MM.1S (cell line): ENCODE results near the gene ENC1.

Source experiments
- DNase-seq: peaks from one replicate; pipeline ENCODE4 v3.0.0-alpha.2; 2015
- H2AFZ ChIP-seq: fragments of 300-600 bp; sonication (generic); 2 replicates; pipeline ENCODE4 v1.6.0; 2016; ENCODE audit warnings: antibody characterized with exemption, low read length
- H3F3A ChIP-seq: fragments of 300-600 bp; sonication (generic); 2 replicates; pipeline ENCODE4 v1.6.1; 2016; ENCODE audit warnings: mild to moderate bottlenecking, antibody characterized with exemption, low read length, moderate library complexity, mixed read lengths; ENCODE audit not compliant: insufficient read depth
- H3K27ac ChIP-seq: fragments of 300-600 bp; sonication (generic); 2 replicates; pipeline ENCODE4 v1.5.1; 2016; ENCODE audit warnings: mild to moderate bottlenecking, low read length
- H3K27me3 ChIP-seq: fragments of 300-600 bp; sonication (generic); replicated peaks from 2 replicates; pipeline ENCODE4 v1.6.0; 2016; ENCODE audit warnings: low read length; ENCODE audit not compliant: insufficient read depth
- H3K36me3 ChIP-seq: fragments of 300-600 bp; sonication (generic); replicated peaks from 2 replicates; pipeline ENCODE4 v1.6.1; 2016; ENCODE audit warnings: mild to moderate bottlenecking, low read length, mixed read lengths; ENCODE audit not compliant: insufficient read depth
- H3K4me1 ChIP-seq: fragments of 300-600 bp; sonication (generic); 2 replicates; pipeline ENCODE4 v1.6.1; 2016; ENCODE audit warnings: low read length, mixed read lengths
- H3K4me2 ChIP-seq: fragments of 300-600 bp; sonication (generic); 2 replicates; pipeline ENCODE4 v1.6.0; 2016; ENCODE audit warnings: low read depth, low read length
- H3K4me3 ChIP-seq: fragments of 300-600 bp; sonication (generic); 2 replicates; pipeline ENCODE4 v1.5.1; 2016; ENCODE audit warnings: low read length, mixed read lengths
- H3K79me2 ChIP-seq: fragments of 300-600 bp; sonication (generic); 2 replicates; pipeline ENCODE4 v1.6.1; 2016; ENCODE audit warnings: mixed run types, low read length, mixed read lengths
- H3K9ac ChIP-seq: fragments of 300-600 bp; sonication (generic); 2 replicates; pipeline ENCODE4 v1.6.1; 2016; ENCODE audit warnings: low read length, mixed read lengths
- H3K9me2 ChIP-seq: fragments of 300-600 bp; sonication (generic); replicated peaks from 2 replicates; pipeline ENCODE4 v1.6.1; 2016; ENCODE audit warnings: mild to moderate bottlenecking, low read length, mixed read lengths; ENCODE audit not compliant: insufficient read depth
- H3K9me3 ChIP-seq: fragments of 300-600 bp; sonication (generic); replicated peaks from 2 replicates; pipeline ENCODE4 v1.6.1; 2016; ENCODE audit warnings: mild to moderate bottlenecking, low read length, mixed read lengths; ENCODE audit not compliant: insufficient read depth
- H4K20me1 ChIP-seq: fragments of 300-600 bp; sonication (generic); 2 replicates; pipeline ENCODE4 v1.6.1; 2016; ENCODE audit warnings: mild to moderate bottlenecking, low read length, moderate library complexity, mixed read lengths; ENCODE audit not compliant: insufficient read depth
- EZH2 ChIP-seq: fragments of 300-600 bp; sonication (generic); optimal IDR thresholded peaks from 2 replicates; pipeline ENCODE3; 2017; ENCODE audit warnings: low read depth, mild to moderate bottlenecking, antibody characterized with exemption, low read length, mixed read lengths
- EZH2phosphoT487 ChIP-seq: fragments of 300-600 bp; sonication (generic); IDR thresholded peaks from 2 replicates; pipeline ENCODE4 v1.6.1; 2018; ENCODE audit warnings: antibody characterized with exemption, low read length
- TF ChIP-seq, protein P1 (sequence below): fragments of 300-600 bp; sonication (generic); IDR thresholded peaks from 2 replicates; pipeline ENCODE4 v1.5.1; 2016; ENCODE audit warnings: antibody characterized with exemption, low read length, mixed read lengths

ENC1 gene

DNA sequence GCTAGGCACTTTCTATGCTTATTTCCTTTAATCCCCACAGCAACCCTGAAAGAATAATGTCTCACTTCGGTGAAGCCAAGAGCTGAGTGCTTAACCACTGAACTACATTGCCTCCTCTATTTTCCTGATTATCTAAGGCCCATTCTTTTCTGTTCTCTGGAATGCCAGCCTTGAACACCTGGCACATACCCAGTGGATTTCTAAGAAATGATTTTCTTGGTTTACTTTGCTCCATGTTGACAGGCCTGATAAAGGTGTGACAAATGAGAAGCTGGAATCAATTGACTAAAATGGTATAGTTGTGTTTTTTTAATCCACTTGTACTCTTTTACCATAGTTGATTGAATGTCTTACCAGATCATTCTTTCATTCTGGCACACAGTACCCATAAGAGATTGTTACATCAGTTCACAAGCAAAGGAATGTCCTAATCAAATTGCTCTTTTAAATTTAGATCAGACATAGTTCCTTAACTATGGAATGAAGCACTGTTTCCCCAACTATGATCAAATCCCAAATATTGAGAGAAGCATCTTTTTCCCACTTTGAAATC lies 9.0 kb upstream of the ENC1 start:
- Histone ChIP-seq H3K9ac (no peak overlapping the region), H3K79me2 (no peaks in the 10 kb centered on the region), H3K4me2 (no peak overlapping the region; the same call in 1 of the 2 replicates), H3K4me3 (no peak overlapping the region), H3K4me1 (peaks cover 6% of the 10 kb centered on the region; the same call in 1 of the 2 replicates), H2AFZ (0 out of 2 replicates have a peak overlapping the region, but pooled peaks have one; percentile 39), H3K9me2 (no peaks in the 10 kb centered on the region), H3K27ac (no peak overlapping the region), H3K27me3 (no peaks in the 10 kb centered on the region), H3F3A (no peaks in the 10 kb centered on the region), H4K20me1 (no peaks in the 10 kb centered on the region), H3K9me3 (no peaks in the 10 kb centered on the region), H3K36me3 (no peaks in the 10 kb centered on the region)
- no peak for TF ChIP-seq EZH2
- DNase-seq, result no peak

DNA sequence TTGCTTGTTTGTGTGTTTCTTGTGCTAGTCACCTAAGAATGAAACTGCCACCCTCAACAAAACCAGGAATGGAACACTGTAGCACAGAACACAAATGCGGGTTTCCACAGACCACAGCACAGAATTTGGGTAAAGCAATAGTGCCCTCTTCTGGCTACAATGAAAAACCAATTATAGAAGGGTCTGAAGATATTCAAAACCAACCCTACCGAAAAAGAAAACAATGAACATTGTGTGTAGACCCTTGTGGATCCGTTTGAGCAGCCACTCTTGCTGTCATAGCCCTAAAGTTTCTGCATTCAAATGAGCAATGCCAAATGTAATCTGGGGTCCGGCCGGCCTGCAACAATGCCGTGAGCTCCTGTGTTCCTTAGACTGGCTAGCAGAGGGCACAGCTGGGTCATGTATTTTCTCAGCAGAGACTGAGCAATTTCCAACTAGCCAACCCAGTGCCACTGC lies 8.3 kb upstream of the ENC1 start:
- TF ChIP-seq EZH2, result no peak
- TF ChIP-seq, protein P1, sequence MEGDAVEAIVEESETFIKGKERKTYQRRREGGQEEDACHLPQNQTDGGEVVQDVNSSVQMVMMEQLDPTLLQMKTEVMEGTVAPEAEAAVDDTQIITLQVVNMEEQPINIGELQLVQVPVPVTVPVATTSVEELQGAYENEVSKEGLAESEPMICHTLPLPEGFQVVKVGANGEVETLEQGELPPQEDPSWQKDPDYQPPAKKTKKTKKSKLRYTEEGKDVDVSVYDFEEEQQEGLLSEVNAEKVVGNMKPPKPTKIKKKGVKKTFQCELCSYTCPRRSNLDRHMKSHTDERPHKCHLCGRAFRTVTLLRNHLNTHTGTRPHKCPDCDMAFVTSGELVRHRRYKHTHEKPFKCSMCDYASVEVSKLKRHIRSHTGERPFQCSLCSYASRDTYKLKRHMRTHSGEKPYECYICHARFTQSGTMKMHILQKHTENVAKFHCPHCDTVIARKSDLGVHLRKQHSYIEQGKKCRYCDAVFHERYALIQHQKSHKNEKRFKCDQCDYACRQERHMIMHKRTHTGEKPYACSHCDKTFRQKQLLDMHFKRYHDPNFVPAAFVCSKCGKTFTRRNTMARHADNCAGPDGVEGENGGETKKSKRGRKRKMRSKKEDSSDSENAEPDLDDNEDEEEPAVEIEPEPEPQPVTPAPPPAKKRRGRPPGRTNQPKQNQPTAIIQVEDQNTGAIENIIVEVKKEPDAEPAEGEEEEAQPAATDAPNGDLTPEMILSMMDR, result peak; percentile 74
- Histone ChIP-seq H3F3A (no peaks in the 10 kb centered on the region), H3K4me3 (no peak overlapping the region), H3K9me3 (no peaks in the 10 kb centered on the region), H4K20me1 (no peaks in the 10 kb centered on the region), H3K27ac (no peak overlapping the region), H3K9me2 (no peaks in the 10 kb centered on the region), H3K9ac (no peak overlapping the region), H3K4me2 (peak overlapping the region; percentile 35), H3K36me3 (no peaks in the 10 kb centered on the region), H3K4me1 (peaks cover 6% of the 10 kb centered on the region; the same call in 1 of the 2 replicates), H2AFZ (peak overlapping the region; percentile 39; the same call in 1 of the 2 replicates), H3K79me2 (no peaks in the 10 kb centered on the region), H3K27me3 (no peaks in the 10 kb centered on the region)
- peak; percentile 78 for DNase-seq

DNA sequence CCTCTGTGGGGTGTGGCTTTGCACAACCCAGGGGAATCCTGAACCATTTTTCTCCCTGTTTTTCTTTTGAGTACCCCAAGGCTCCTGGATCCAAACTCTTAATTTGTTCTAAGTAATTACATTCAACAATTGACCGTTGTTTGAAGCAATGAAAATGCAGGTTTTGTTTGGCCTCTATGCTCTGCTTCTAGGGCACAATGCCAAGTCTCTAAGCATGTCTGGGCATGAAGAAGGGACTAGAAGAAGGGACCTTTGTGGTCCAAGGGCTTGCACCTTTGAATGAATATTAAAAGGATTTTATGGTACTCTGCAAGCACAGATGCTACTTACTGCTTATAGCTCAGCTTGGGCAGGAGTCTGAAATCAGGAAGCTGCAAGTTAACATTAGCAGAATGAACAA lies 6.6 kb upstream of the ENC1 start:
- Histone ChIP-seq H3K4me3 (no peak overlapping the region), H3F3A (no peaks in the 10 kb centered on the region), H3K4me2 (no peak overlapping the region), H3K36me3 (no peaks in the 10 kb centered on the region), H3K9me3 (no peaks in the 10 kb centered on the region), H3K27me3 (no peaks in the 10 kb centered on the region), H3K9me2 (no peaks in the 10 kb centered on the region), H3K27ac (no peak overlapping the region), H2AFZ (no peak overlapping the region), H3K4me1 (peaks cover 6% of the 10 kb centered on the region; the same call in 1 of the 2 replicates), H3K79me2 (no peaks in the 10 kb centered on the region), H3K9ac (no peak overlapping the region), H4K20me1 (no peaks in the 10 kb centered on the region)
- TF ChIP-seq EZH2phosphoT487, result no peak
- TF ChIP-seq, protein P1, result no peak
- TF ChIP-seq EZH2, result no peak
- no peak for DNase-seq

DNA sequence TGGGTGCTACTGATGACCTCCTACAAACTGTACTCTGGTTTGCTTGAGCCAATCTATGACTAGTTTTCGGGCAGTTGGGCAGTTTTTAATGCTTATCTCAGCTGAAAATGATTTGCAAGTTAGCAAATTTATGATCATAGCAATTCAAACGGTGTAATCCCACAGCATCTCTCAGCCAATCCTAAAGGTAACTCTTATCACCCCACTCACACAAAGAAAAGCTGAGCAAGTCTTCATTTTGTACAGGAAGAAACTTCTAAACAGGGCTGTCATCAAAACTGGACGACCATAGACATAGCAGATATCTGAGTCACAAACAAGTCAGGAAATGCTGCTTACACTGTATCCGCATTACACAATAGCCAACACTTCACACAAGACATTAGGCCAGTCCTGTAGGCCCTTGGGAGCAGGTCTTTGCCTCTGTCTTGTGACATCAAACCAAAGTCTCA lies 2.6 kb upstream of the ENC1 start:
- Histone ChIP-seq H3F3A (peaks cover 22% of the 10 kb centered on the region), H4K20me1 (no peaks in the 10 kb centered on the region), H2AFZ (no peak overlapping the region), H3K27me3 (no peaks in the 10 kb centered on the region), H3K27ac (no peak overlapping the region), H3K4me1 (peaks cover 12% of the 10 kb centered on the region), H3K4me3 (no peak overlapping the region), H3K9ac (no peak overlapping the region), H3K9me3 (no peaks in the 10 kb centered on the region), H3K36me3 (no peaks in the 10 kb centered on the region), H3K4me2 (no peak overlapping the region), H3K79me2 (peaks cover 17% of the 10 kb centered on the region), H3K9me2 (no peaks in the 10 kb centered on the region)
- no peak for DNase-seq
- no peak for TF ChIP-seq EZH2phosphoT487
